ENCODE measurements around the gene CNOT11. TPM values are rescaled to one million over a fixed set of nuclear protein-coding genes. Genes with fewer than 3 reads are reported as not detected.

Gene CNOT11
- total and polyA plus RNA-seq, 2 of the 8 experiments (the other 6 are each of a cell fraction or from before 2014, with no cell fraction given), result 41.5 to 54.6 TPM

- Histone ChIP-seq H3K79me1 (ENCODE audit: low read depth, low read length) (no peaks in the 10 kb centered on the region), H3K27me3 (replicated peaks in 1 of 4; ENCODE audit: control insufficient read depth in 3 of 4, extremely low read depth in 1 of 4, insufficient read depth in 3 of 4, low read length in 3 of 4) (no peaks in the 10 kb centered on the region), H4K20me1 (replicated peaks in 1 of 2; ENCODE audit: control insufficient read depth in 1 of 2, insufficient read depth in 2 of 2, low read length in 2 of 2) (no peaks in the 10 kb centered on the region), H2AFZ (ENCODE audit: low read length) (no peak overlapping the region), H2BK120ac (replicated peaks; ENCODE audit: low read depth, low read length) (no peak overlapping the region), H3K9ac (replicated peaks in 1 of 4; ENCODE audit: extremely low read depth in 1 of 4, low read depth in 3 of 4, low read length in 3 of 4) (no peak overlapping the region), H3K79me2 (ENCODE audit: control insufficient read depth in 1 of 2, insufficient read depth in 2 of 2, low read length in 2 of 2) (no peaks in the 10 kb centered on the region), H4K5ac (ENCODE audit: insufficient read length, low read depth, low read length) (no peak overlapping the region), H3K18ac (ENCODE audit: extremely low read depth, low read length) (no peak overlapping the region), H3K56ac (replicated peaks; ENCODE audit: insufficient read length, low read depth, low read length) (no peak overlapping the region), H2BK15ac (ENCODE audit: low read length) (no peak overlapping the region), H3K9me3 (ENCODE audit: insufficient read depth in 2 of 2, low read depth in 1 of 2, low read length in 1 of 2) (0 out of 4 replicates have a peak, but pooled peaks cover 0 to 3% of the 10 kb centered on the region in 2 experiments), H3K27ac (ENCODE audit: low read depth, low read length) (no peak overlapping the region), H3K4me3 (ENCODE audit: extremely low read depth in 1 of 4, insufficient read depth in 2 of 4, low read depth in 3 of 4, low read length in 4 of 4) (no peak overlapping the region), H4K8ac (ENCODE audit: extremely low read depth, insufficient read depth, low read length) (no peak overlapping the region), H2BK5ac (ENCODE audit: low read depth, low read length) (no peak overlapping the region), H2BK12ac (ENCODE audit: low read depth, low read length) (no peak overlapping the region), H3K4ac (replicated peaks; ENCODE audit: insufficient read length, low read depth, low read length) (no peak overlapping the region), H3K4me2 (ENCODE audit: insufficient read depth in 1 of 2, low read depth in 2 of 2, low read length in 2 of 2) (no peak overlapping the region), H3K23ac (ENCODE audit: insufficient read length) (no peak overlapping the region), H3K23me2 (ENCODE audit: low read depth, low read length) (no peaks in the 10 kb centered on the region), H2BK20ac (ENCODE audit: low read length) (no peak overlapping the region), H3K14ac (ENCODE audit: insufficient read length) (no peak overlapping the region), H2AK5ac (ENCODE audit: low read depth, low read length) (no peak overlapping the region), H3K4me1 (replicated peaks in 1 of 4; ENCODE audit: control insufficient read depth in 3 of 4, insufficient read depth in 4 of 4, low read length in 3 of 4) (no peaks in the 10 kb centered on the region), H3K36me3 (ENCODE audit: control insufficient read depth in 2 of 4, insufficient read depth in 4 of 4, low read length in 3 of 4) (no peaks in the 10 kb centered on the region), H4K91ac (replicated peaks; ENCODE audit: insufficient read length, low read length) (no peak overlapping the region)
- DNase-seq (ENCODE audit: low read depth in 1 of 2, low spot score in 2 of 2) (no peak), FAIRE-seq (no peak)
- POLR2A ChIA-PET (ENCODE audit: partially characterized antibody), result interaction anchor here (1.5 kb wide), 1 partner anchor 228 kb away, joined by 3 read pairs; the partner anchor contains the start of gene RPL31
- 94% methylated on average over 2 of the region's 2 CpGs; no CpG with 5 or more reads in 1 of the 2 experiments for WGBS, 2 experiments (ENCODE audit: extremely low coverage in 1 of 2, insufficient coverage in 1 of 2, insufficient read length in 1 of 2, insufficient replicate concordance in 2 of 2, low coverage in 1 of 2, low lambda C conversion rate in 2 of 2, missing lambda C conversion rate in 1 of 2)
- CTCF ChIA-PET (ENCODE audit: partially characterized antibody), result interaction anchor here (0.9 to 3.7 kb wide), 5 partner anchors 12 to 218 kb away, joined by 3 to 16 read pairs (median 3); no protein-coding TSS in a partner anchor
- no peak for TF ChIP-seq YY1 (IDR thresholded peaks at IDR 0.05; ENCODE audit: low read depth, low read length)
- TF ChIP-seq EP300 (IDR thresholded peaks at IDR 0.05; ENCODE audit: borderline replicate concordance in 1 of 2, low read depth in 2 of 2, low read length in 2 of 2), result no peak
- TF ChIP-seq SP1 (IDR thresholded peaks at IDR 0.05; ENCODE audit: low read depth, low read length), result no peak
- TF ChIP-seq PHF8 (conservative IDR thresholded peaks at IDR 0.05; ENCODE audit: low read depth, low read length), result no peak
- TF ChIP-seq TBP (IDR thresholded peaks at IDR 0.05; ENCODE audit: low read depth, low read length), result no peak
- TF ChIP-seq SP2 (IDR thresholded peaks at IDR 0.05; ENCODE audit: low read length), result no peak
- no peak for TF ChIP-seq HDAC6 (IDR thresholded peaks at IDR 0.05; ENCODE audit: low read depth, low read length)
- no peak for TF ChIP-seq POU5F1 (IDR thresholded peaks at IDR 0.05; ENCODE audit: low read depth, low read length)
- TF ChIP-seq BRCA1 (IDR thresholded peaks at IDR 0.05; ENCODE audit: low read depth, low read length), result no peak
- TF ChIP-seq TCF12 (IDR thresholded peaks at IDR 0.05; ENCODE audit: low read depth, low read length), result no peak
- TF ChIP-seq CTBP2 (IDR thresholded peaks at IDR 0.05; ENCODE audit: borderline replicate concordance, insufficient read depth, insufficient read length, low read length), result no peak
- no peak for TF ChIP-seq CEBPB (IDR thresholded peaks at IDR 0.05; ENCODE audit: low read depth, low read length)
- no peak for TF ChIP-seq ATF3 (IDR thresholded peaks at IDR 0.05; ENCODE audit: insufficient read depth, low read depth, low read length)
- no peak for TF ChIP-seq FOSL1 (IDR thresholded peaks at IDR 0.05; ENCODE audit: insufficient read depth, low read depth, low read length)
Measured at GRCh38 chr2:101230541-101231001, 22.1 kb upstream of the CNOT11 start.
